Stimulated activated naive CD4-positive, alpha-beta T cell (primary cell): Measurements from ENCODE around the gene PDF.
"Not testable (repeated sequence)": the region's sequence is repeated elsewhere in the genome, so short reads cannot be mapped to it uniquely, and the experiment has no call there.

Source experiments
- DNase-seq, 6 experiments: peaks; one replicate each; lab custom pipeline; 2025; lab: John Stamatoyannopoulos, UW

The PDF gene, protein sequence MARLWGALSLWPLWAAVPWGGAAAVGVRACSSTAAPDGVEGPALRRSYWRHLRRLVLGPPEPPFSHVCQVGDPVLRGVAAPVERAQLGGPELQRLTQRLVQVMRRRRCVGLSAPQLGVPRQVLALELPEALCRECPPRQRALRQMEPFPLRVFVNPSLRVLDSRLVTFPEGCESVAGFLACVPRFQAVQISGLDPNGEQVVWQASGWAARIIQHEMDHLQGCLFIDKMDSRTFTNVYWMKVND

DNA sequence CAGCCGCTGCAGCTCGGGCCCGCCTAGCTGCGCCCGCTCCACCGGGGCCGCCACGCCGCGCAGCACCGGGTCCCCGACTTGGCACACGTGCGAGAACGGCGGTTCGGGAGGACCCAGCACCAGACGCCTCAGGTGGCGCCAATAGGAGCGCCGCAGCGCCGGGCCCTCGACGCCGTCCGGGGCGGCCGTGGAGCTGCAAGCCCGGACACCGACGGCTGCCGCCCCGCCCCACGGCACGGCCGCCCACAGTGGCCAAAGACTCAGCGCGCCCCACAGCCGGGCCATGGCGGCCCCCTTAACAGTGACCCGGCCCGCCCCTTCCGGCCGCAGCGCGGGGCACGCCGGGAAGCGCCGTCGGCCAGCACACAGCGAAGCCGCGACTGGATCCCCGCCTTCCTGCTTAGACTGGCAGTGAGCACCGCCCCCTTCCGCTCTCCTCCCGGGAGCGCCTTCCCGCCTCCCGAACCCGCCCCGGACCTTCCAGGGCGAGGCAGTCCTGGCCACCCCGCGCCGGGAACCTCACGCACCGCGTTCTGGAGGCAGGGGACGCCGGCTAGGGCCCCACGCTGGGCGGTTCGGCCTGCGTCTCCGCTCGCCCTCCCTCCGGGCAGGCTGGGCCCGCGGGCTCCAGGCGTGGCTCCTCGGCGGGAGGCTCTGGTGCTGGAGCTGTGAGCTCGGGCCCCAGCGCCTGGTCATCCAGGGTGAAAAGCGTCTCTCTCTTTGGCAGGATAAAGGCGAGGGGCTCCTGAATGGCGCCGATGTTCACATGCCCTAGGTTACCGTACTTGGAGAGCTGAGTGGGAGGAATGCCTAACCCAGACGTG, at the start of gene PDF:
Gene PDF (minus strand): TSS at position 303 of the 824 bp plus-strand sequence. CDS start 18 bp downstream, at position 285.
- DNase-seq, result peak; percentile 52 to 80 (median 69)

DNA sequence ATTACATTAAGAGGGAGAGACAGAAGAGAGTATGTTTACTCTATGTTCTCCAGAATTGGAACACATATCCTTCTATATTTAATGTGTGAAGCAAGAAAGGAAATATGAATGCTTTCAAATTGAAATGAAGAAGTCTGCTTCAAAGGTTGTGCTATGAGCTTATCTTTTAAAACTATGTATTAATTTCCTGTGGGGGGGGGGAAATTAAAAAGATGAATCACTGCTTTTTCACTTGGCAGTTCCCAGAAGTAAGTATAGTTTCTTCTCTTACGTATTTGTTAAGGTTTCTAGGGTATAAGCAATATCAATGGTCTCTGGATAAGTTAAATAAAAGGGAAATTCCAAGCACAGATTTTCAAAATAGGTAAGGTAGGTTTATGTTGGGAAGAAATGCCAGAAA, 48.4 kb upstream of the PDF start:
- DNase-seq, result no peak

DNA sequence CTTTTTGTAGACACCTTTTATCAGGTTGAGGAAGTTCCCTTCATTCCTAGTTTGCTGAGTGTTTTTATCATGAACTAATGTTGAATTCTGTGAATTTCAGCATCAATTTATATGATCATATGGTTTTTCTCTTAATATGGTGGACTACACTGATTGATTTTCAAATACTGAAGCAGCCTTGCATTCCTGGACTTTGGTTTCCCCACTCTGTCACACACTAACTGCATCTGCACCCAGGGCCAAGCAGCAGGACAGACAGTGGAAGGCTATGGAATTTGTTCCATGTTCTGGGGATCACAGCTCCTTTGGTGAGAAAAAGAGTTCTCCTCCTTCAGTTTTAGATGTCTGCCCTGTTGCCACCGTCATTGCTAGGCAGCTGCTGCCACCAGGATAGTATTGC, 47.6 kb upstream of the PDF start:
- no peak for DNase-seq

DNA sequence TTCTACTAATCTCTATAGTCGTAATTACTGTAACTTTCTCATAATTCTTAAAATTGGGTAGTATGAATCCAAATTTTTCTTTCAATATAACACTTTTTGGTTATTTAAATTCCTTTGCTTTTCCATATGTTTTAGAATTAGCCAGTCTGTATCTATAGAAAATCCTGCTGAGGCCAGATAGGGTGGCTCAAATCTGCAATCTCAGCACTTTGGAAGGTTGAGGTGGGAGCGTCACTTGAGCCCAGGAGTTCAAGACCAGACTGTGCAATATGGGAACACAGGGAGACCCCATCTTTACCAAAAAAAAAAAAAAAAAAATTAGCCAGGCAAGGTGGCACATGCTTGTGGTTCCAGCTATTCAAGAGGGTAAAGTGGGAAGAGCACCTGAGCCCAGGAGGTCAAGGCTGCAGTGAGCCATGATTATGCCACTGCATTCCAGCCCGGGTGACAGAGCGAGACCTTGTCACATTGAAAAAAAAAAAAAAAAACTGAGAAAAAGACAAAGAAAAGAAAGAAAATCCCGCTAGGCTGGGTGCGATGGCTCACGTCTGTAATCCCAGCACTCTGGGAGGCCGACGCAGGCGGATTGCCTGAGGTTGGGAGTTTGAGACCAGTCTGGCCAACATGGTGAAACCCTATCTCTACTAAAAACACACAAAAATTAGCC, 46.1 kb upstream of the PDF start:
- no peak for DNase-seq

DNA sequence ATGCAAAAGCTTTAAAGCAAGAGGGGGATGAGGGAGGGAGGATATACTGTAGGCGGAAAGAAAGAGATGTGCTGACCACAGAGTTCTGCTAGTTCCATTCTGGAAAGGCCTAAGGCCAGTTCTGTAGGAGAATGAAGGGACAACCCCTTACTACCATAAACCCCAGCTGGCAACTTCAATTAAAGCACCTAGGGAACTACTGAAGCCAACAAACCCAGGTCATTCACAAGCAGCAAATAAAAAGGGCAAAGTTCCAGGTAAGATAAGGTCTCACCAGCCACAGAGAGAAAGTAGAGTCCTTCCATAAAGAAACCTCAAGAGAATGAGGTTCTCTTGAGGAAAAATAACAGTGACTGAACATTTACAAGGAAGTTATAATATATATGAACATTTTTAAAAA, 42.6 kb upstream of the PDF start:
- DNase-seq, result no peak

DNA sequence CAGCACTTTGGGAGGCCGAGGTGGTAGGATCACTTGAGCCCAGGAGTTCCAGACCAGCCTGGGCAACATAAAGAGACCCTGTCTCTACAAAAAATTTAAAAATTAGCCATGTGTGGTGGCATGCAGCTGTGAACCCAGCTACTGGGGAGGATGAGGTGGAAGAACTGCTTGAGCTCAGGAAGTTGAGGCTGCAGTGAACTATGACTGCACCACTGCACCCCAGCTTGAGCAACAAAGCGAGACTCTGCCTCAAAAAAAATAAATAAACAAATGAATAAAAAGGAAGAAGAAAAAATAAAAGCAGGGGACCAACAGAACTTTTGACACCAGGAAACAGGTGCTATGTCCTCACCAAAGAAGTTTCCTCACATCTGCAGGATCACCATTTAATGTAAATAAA, 41.2 kb upstream of the PDF start:
- DNase-seq, result no peak

DNA sequence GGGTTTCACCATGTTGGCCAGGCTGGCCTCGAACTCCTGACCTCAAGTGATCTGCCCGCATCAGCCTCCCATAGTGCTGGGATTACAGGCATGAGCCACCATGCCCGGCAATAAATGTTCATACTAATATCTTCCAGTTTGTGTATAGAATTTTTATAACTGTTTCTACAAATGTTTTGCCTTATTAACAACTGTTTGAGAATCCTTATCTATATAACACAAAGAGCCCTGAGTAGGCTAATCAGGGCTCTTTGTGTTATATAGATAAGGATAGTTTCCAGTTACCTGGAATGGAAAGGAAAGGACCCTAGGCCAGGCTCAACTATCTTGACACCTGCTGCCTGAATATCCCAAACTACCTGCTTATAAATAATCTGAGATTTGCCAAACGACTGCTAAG, 38.5 kb upstream of the PDF start:
- no peak for DNase-seq

DNA sequence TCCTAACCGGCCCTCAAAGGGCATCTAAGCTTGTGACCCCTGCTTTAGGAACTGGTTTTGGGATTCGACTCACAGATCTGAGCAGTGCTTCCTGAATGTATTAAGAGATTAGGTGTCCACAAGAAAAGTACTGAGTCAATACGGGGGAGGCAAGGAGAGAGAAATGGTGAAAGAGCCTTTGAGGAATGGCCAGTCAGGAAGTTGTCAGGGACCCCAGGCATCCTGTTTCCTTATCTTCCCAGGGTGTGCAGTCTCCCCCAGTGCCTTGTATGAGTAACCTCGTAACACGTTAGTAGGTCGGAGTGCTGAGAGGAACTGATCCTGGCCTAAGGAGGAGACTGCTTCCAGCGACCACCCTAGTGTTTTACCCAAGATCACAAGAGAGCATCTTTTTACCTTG, 37.6 kb upstream of the PDF start:
- DNase-seq, result no peak

DNA sequence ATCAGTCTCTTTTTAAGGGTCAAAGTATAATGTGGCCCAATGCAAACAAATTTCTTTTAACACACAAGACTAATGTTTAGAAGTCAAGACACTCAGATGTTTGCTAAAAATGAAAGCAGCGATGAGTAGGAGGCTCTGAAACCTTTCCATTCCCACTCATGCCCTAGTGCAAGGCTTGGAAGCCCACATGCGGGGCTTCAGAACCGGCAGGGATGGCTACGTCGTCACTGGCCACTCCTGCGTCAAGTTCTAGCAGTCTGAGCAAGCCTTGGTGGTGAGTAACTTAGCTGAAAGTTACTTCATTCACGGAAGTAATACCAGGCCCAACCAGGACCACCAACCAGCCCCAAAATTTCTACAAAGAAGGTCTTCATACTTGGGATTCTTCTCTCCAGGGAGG, 36.0 kb upstream of the PDF start:
- no peak for DNase-seq

DNA sequence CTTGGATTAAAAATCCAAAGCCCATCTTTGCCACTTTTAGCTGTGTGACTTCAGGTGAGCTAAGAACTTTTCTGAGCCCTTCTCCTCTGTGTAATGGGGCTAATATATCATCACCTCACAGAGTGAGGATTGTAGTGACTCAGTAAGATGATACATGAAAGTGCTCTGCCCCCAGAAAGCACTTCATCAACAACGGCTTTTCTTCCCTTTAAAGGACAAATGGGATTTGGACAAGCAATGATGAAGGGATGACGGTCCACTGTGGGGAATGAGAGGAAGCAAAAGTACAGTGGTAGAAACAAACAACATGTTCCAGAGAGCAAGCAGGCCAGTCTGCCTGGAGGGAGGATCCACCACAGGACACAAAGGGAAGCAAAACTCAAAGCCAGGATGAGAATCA, 35.5 kb upstream of the PDF start:
- no peak for DNase-seq

DNA sequence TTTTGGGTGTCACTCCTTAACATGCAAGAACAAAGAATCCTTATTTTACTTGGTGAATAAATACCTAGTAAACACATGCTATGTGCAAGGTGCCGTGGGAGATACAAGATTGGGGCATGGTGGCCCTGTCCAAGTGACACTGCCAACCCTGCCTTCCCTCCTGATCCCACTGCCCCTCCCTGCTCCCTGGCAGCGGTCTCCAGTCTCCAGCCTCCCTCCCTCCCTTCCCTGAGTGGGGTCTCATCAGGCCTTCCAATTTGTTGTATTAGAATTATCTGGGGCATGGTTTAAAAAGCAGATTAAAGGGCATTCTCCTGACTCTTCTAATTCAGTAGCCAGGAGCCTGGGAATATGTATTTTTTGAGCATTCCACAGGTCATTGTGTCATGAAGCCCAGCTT, 33.7 kb upstream of the PDF start:
- no peak for DNase-seq

DNA sequence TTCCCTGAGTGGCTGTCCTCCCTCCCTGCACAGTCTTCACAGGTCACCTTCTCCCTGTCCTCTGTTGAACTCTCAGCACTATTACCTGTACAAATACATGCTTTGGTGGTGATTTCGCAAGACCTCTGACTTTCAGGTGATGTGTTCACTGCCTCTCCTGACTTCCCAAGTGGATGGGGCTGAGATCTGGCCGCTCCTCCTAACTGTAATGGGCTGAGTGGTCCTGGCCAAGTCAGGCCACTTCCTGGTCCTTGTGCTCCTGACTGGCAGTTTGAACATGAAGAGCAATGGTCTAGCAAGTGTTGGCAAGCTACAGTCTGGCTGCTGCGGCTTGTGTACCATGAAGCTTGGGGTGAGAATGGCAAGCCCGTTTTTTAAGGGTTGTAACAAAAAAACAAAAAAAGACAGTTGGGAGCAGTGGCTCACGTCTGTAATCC, 32.9 kb upstream of the PDF start:
- no peak for DNase-seq

DNA sequence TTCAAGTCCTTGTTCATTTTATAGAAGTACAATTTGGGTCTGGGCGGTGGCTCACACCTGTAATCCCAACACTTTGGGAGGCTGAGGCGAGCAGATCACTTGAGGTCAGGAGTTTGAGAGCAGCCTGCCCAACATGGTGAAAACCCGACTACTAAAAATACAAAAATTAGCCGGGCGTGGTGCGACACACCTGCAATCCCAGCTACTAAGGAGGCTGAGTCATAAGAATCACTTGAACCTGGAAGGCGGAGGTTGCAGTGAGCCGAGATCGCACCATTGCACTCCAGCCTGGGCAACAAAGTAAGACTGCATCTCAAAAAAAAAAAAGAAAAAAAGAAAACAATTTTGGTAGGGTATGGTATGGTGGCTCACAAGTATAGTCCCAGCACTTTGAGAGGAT, 29.7 kb upstream of the PDF start:
- DNase-seq, result not testable (repeated sequence)

DNA sequence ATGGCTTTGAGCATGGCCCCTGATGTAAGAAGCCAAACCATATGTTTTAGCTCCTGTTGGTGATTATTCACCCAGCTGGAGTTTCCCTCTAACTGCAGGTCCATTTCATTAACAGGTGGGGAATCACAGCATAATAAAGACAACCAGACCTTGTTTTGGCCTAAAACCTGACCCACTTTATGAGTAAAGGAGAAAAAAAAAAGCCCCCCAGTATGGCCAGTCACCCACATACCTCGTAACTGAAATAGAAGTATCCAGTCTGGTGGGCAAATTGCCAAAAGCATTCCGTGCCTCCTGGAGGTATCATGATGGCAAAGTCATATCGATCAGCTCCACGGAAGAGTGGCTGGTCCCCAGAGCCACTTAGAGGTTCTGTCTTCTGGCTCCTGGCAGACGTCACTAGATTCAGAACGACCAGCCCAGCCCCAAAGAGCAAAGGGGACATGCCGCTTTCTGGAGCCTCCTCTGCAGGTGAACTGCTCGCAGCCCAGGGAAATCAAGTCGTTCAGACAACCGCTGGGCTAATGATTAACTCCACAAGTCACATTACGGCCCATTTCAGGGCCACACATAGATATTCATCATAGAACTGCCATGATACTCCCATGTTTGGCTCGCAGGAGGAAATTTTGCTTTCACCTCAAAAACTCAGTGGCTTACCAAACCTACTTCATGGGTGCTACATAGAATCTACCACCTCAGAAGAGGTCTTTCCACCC, 21.1 kb upstream of the PDF start, which contains the start of gene TMED6:
Gene TMED6 (minus strand): TSS at position 478 of the 719 bp plus-strand sequence. CDS start 33 bp downstream, at position 445.
- no peak for DNase-seq

DNA sequence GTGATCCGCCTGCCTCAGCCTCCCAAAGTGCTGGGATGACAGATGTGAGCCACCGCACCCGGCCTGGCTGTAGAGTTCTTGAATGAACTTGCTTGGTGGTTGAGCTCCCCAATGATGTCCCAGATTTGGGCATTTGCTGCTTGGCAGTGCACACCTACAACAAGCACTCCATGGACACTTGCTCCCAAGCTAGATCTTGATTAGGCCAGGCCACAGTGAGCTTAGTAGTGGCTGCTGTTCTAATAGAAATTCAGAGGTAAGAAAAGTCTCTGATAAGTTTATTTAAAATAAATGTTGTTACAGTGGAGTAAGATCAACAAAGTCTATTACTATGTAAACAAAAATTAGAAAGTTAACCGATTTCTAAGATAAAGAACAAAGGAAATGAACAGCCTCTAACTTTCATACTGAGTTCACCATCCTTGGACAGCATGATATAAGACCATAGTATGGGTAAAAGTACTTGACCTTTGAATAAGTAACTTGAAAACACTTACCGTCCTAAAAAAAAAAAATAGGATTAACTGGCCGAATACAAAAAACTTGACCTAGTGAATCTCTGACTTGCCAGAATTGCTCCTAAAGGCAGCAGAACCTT, 20.2 kb upstream of the PDF start:
- no peak for DNase-seq

DNA sequence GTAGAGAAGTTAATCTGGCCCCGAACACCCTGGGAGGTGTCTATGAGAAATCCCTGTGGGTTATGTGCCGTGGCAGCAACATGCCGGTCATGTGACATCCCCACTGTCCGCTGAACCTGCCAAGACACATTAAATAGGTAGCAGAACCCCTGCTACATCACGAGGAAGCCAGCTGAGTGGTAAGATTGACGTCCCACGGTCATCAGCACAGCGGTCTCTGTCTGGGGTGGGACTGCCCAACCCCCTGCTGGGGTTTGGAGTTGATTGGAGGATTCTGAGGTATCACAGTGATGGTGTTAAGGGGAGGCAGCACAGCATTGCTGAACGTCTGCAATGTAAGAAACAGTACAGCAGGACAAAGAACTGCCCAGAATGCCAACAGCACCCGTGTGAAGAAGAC, 19.1 kb upstream of the PDF start:
- DNase-seq, result no peak

DNA sequence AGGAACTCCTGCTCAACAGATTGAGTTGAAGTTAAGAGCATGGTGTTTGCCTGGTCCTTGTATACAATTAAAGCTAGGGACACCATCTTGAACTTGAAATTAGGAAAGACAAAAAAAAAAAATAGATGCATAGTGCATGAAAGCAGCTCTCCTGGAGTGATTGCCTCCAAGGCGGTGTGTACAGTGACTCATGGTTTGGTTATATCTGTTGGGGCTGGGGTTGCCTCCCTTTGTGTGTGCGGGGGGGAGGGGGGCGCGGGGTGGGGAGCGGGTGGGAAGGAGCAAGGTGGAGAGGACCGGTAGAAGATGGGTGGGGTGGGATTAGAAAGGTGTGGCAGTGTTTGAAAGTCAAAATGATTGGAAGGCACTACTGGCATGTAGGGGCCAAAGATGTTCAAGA, 17.8 kb upstream of the PDF start:
- DNase-seq, result no peak

DNA sequence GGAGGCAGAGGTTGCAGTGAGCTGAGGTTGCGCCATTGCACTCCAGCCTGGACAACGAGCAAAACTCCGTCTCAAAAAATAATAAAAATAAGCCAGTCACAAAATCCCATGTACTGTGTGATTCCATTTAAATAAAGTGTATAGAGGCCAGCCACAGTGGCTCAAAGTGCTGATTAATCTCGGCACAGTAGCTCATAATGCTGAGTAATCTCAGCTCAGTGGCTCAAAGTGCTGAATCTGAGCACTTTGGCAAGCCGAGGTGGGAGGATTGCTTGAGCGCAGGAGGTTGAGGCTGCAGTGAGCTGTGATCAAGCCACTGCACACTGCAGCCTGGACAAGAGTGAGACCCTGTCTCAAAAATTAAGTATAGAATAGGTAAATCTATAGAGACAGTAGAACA, 16.3 kb upstream of the PDF start:
- no peak for DNase-seq

DNA sequence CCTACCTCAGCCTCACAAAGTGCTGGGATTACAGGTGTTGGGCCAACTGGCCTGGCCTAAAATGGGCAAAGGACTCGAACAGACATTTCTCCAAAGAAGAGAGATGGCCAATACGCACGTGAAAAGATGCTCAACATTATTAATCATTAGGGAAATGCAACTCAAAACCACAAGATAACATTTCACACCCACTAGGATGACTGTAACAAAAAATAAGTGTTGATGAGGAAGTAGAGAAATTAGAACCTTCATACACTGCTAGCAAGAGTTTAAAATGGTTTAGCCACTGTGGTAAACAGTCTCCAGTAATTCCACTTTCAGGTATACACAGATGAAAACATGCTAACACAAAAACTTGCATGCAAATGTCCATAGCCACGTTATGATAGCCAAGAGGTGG, 15.5 kb upstream of the PDF start:
- DNase-seq, result no peak

DNA sequence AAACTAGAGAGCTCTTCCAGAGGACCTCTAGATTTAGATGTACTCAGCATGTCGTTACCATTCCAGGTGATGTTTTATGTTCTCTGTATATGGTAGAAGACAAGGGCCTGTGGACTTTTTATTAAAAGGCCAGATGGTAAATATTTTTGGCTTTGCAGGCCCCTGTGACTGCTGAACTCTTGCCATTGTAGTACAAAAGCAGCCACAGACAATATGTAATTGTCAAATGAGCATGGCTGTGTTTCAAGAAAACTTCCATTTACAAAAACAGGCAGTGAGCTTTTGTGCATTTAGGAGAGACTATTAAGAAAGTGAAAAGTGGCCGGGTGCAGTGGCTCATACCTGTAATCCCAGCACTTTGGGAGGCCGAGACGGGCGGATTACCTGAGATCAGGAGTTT, 13.8 kb upstream of the PDF start:
- no peak for DNase-seq

DNA sequence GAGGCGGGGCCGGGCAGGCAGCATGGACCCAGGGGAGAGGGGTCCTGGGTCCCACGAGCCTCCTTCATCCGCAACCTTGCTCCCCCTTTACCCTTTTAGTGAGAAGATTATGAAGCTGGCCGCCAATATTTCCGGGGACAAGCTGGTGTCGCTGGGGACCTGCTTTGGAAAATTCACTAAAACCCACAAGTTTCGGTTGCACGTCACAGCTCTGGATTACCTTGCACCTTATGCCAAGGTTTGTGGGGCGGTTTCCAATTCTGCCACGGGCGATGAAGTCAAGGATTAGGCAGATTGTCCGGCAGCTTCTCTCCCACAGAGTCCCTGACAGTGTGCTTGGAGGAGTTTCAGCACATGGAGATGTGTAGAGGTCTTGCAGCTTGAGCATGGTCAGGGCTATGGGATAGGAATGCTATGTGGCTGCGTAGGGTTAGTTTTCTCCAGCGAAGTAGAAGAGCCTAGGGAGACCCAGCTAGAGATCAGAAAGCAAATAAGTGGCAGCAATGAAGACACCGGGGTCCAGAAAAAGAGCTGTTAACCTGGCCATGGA, 9.8 kb upstream of the PDF start:
- DNase-seq, result no peak
